Uterus (tissue), 4 donors: ENCODE measurements around the gene MRPS7. TPM values are rescaled to one million over a fixed set of nuclear protein-coding genes. Genes with fewer than 3 reads are reported as not detected.

Experiments used
- DNase-seq, 2 donors: peaks; one replicate each; pipeline ENCODE4 v3.0.0-alpha.2; 2019 to 2020
- H3K27ac ChIP-seq, 2 donors: fragments of 200-600 bp; sonication (generic); 1 replicate in 1 of 2; 2 replicates in 1 of 2; pipeline ENCODE4 v1.5.1; 2016 to 2018
- H3K27me3 ChIP-seq, 2 donors: fragments of 200-600 bp; sonication (generic); one replicate each; pipeline ENCODE4 v1.5.1; 2018 to 2019; ENCODE audit warnings: control low read depth in 1 of 2
- H3K36me3 ChIP-seq, 2 donors: fragments of 200-600 bp; sonication (generic); one replicate each; pipeline ENCODE4 v1.5.1; 2019; ENCODE audit warnings: control low read depth in 1 of 2
- H3K4me1 ChIP-seq, 2 donors: fragments of 200-600 bp; sonication (generic); one replicate each; pipeline ENCODE4 v1.5.1; 2018 to 2019; ENCODE audit warnings: control low read depth in 1 of 2
- H3K4me3 ChIP-seq, 2 donors: fragments of 200-600 bp; sonication (generic); 1 replicate in 1 of 2; 2 replicates in 1 of 2; pipeline ENCODE4 v1.5.1; 2018 to 2019; ENCODE audit warnings: mild to moderate bottlenecking in 1 of 2
- H3K9me3 ChIP-seq, 2 donors: fragments of 200-600 bp; sonication (generic); one replicate each; pipeline ENCODE4 v1.5.1; 2019; ENCODE audit warnings: control low read depth in 1 of 2
- POLR2A ChIP-seq, 2 donors: fragments of 450-650 bp; IDR thresholded peaks; one replicate each; pipeline ENCODE4 v1.6.1; 2016; ENCODE audit warnings: antibody characterized with exemption in 2 of 2, mild to moderate bottlenecking in 1 of 2, moderate library complexity in 1 of 2
- intact Hi-C: fragments of 100-400 bp; cut with DNase I; formaldehyde crosslinking; loops from one replicate; pipeline ENCODE4 v1.15.1; 2023; ENCODE audit warnings: low total_unique reads
- total RNA-seq, 4 donors: library from RNA; depleted of rRNA in 3 of 4; stranded (reverse); fragments of >200 nt in 3 of 4; gene quantifications; one replicate each; pipeline versions ENCODE4 v1.1.0 to v1.2.4, GENCODE V29; 2014 to 2023
- TF ChIP-seq, protein P1 (sequence below), 4 experiments: fragments of 200-600 bp in 2 of 4; fragments of 450-650 bp in 2 of 4; sonication (generic) in 2 of 4; IDR thresholded peaks; one replicate each; pipeline ENCODE4 v1.5.1; 2016 to 2019; ENCODE audit warnings: antibody characterized with exemption in 4 of 4, mild to moderate bottlenecking in 2 of 4, moderate library complexity in 1 of 4
- donor health status: DM: yes; HTN: yes; CAD: no.

The MRPS7 gene
- total RNA-seq, 4 donors from 2014 or later: 13.1 to 42.1 (median 33.0) TPM

DNA sequence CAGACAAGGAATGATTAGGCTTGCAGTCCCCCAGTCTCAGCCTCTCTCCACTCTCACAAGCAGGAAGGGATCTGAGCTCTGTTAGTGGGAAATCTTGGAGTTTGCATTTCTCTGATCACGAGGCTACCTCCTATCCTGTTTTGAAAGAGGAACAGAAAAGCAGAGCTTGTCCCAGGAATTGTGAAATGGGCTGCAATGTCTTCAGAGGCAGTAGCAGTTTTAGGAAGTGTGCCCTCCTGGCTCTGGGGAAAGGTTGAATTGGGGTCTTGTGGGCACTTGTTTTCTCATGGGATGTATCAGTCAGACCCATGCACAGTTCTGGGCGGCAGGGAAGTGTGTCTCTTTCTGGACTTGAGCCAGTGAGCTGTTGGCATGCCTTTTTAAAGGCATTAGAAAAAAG, 33.4 kb upstream of the MRPS7 start:
- intact Hi-C loops: no loop called here
- no peak for DNase-seq
- no peak for TF ChIP-seq POLR2A (IDR thresholded peaks at IDR 0.05)
- TF ChIP-seq, protein P1, sequence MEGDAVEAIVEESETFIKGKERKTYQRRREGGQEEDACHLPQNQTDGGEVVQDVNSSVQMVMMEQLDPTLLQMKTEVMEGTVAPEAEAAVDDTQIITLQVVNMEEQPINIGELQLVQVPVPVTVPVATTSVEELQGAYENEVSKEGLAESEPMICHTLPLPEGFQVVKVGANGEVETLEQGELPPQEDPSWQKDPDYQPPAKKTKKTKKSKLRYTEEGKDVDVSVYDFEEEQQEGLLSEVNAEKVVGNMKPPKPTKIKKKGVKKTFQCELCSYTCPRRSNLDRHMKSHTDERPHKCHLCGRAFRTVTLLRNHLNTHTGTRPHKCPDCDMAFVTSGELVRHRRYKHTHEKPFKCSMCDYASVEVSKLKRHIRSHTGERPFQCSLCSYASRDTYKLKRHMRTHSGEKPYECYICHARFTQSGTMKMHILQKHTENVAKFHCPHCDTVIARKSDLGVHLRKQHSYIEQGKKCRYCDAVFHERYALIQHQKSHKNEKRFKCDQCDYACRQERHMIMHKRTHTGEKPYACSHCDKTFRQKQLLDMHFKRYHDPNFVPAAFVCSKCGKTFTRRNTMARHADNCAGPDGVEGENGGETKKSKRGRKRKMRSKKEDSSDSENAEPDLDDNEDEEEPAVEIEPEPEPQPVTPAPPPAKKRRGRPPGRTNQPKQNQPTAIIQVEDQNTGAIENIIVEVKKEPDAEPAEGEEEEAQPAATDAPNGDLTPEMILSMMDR (IDR thresholded peaks at IDR 0.05): no peak
- H3K4me3 ChIP-seq: no peak overlapping the region
- H3K27ac ChIP-seq: no peak overlapping the region
- no peaks in the 10 kb centered on the region for H3K9me3 ChIP-seq
- H3K36me3 ChIP-seq: no peaks in the 10 kb centered on the region
- no peaks in the 10 kb centered on the region for H3K4me1 ChIP-seq
- no peaks in the 10 kb centered on the region for H3K27me3 ChIP-seq

DNA sequence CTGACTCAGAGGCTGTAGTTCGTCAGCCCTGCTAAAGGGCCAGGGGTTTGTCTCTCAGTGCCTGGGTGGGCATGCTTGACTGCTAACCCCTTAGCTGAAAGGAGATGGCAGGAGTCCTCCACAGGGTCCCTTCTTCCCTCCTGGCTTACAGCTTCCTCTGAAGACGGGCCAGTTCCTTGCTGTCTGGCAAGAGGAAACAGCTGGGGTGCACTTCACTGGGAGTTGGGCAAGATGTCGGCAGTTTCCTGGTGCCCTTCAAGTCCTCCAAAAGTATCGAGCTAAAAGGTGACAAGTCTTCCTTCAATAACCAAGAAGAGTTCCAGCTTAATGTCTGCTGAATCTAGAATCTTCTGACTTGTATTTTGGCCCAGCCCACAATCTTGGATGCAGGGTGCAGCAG, 32.8 kb upstream of the MRPS7 start:
- TF ChIP-seq, protein P1 (IDR thresholded peaks at IDR 0.05): no peak
- no peak for TF ChIP-seq POLR2A (IDR thresholded peaks at IDR 0.05)
- intact Hi-C loops: no loop called here
- Histone ChIP-seq H3K36me3 (no peaks in the 10 kb centered on the region), H3K4me1 (no peaks in the 10 kb centered on the region), H3K4me3 (no peak overlapping the region), H3K9me3 (no peaks in the 10 kb centered on the region), H3K27ac (no peak overlapping the region), H3K27me3 (no peaks in the 10 kb centered on the region)
- no peak for DNase-seq

DNA sequence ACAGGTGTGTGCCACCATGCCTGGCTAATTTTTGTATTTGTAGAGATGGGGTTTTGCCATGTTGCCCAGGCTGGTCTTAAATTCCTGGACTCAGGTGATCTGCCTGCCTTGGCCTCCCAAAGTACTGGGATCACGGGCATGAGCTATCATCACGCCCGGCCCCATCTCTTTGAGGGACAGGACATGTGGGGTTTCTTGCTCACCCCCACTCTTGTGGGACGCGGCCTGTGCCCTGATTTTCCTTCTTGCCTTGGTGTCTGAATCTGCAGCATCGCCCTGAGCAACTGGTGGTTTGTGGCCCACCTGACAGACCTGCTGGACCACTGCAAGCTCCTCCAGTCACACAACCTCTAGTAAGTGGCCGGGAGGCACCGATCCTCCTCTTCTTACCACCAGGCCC, 30.6 kb upstream of the MRPS7 start:
- no peak for DNase-seq
- no peaks in the 10 kb centered on the region for H3K36me3 ChIP-seq
- H3K4me1 ChIP-seq: no peaks in the 10 kb centered on the region
- H3K27me3 ChIP-seq: no peaks in the 10 kb centered on the region
- TF ChIP-seq, protein P1 (IDR thresholded peaks at IDR 0.05): no peak
- no peak for TF ChIP-seq POLR2A (IDR thresholded peaks at IDR 0.05)
- H3K9me3 ChIP-seq: no peaks in the 10 kb centered on the region
- no peak overlapping the region for H3K4me3 ChIP-seq
- intact Hi-C loops: no loop called here
- H3K27ac ChIP-seq: no peak overlapping the region

DNA sequence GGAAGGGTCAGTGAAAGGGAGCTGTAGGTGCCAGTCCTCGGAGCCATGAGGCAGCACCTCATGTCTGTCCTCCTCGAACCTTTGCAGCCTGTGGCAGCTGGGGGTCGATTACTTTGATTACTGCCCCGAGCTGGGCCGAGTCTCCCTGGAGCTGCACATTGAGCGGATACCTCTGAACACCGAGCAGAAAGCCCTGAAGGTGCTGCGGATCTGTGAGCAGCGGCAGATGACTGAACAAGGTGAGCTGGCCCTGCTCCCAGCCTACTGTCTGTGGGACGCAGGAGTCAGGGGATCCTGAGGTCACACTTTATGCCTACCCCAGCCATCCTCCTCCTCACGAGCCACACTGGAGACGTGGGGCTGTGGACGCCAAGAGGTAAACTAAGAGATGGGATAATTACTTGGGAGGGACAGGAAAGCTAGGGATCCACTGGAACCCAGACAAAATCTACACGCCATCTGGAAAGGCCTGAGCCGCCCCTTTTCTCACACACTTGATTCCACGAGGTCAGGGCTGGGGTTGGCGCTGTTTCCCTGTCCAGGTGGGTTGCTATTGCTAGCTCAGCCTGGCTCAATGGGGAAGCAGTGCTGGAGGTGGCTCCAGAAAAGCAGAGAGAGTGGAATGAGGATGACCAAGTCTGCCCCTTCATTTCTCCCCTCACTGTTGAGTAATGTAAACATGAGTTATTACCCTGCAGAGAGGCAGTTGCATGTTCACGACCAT, 29.8 kb upstream of the MRPS7 start:
- Histone ChIP-seq H3K36me3 (no peaks in the 10 kb centered on the region), H3K4me3 (no peak overlapping the region), H3K27me3 (no peaks in the 10 kb centered on the region), H3K4me1 (no peaks in the 10 kb centered on the region), H3K9me3 (no peaks in the 10 kb centered on the region), H3K27ac (no peak overlapping the region)
- no peak for TF ChIP-seq POLR2A (IDR thresholded peaks at IDR 0.05)
- TF ChIP-seq, protein P1 (IDR thresholded peaks at IDR 0.05): no peak
- intact Hi-C loops: no loop called here
- no peak for DNase-seq

DNA sequence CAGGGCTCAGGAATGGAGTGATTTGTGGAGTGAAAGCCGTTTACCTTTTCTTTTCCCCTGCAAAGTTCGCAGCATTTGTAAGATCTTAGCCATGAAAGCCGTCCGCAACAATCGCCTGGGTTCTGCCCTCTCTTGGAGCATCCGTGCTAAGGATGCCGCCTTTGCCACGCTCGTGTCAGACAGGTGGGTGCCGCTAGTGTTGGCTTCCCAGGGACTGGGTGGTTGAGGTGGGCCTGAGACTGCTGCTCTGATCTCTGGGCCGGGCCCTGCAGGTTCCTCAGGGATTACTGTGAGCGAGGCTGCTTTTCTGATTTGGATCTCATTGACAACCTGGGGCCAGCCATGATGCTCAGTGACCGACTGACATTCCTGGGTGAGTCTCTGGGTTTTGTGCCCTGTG, 28.9 kb upstream of the MRPS7 start:
- Histone ChIP-seq H3K36me3 (no peaks in the 10 kb centered on the region), H3K9me3 (no peaks in the 10 kb centered on the region), H3K4me1 (no peaks in the 10 kb centered on the region), H3K27ac (no peak overlapping the region), H3K4me3 (no peak overlapping the region), H3K27me3 (no peaks in the 10 kb centered on the region)
- TF ChIP-seq, protein P1 (IDR thresholded peaks at IDR 0.05): no peak
- TF ChIP-seq POLR2A (IDR thresholded peaks at IDR 0.05): no peak
- intact Hi-C loops: no loop called here
- DNase-seq: no peak
